PC-9 (cell line): ENCODE measurements around the gene PTPN2.

Experiments used
- EZH2 ChIP-seq: fragments of 200-600 bp; sonication (generic); IDR thresholded peaks from 2 replicates; pipeline ENCODE4 v1.8.0; 2017; ENCODE audit warnings: antibody characterized with exemption, low read depth
- TF ChIP-seq, protein P1 (sequence below): fragments of 200-600 bp; sonication (generic); conservative IDR thresholded peaks from 2 replicates; pipeline ENCODE4 v1.6.1; 2017; ENCODE audit warnings: mixed run types, antibody characterized with exemption, mild to moderate bottlenecking, moderate library complexity

DNA sequence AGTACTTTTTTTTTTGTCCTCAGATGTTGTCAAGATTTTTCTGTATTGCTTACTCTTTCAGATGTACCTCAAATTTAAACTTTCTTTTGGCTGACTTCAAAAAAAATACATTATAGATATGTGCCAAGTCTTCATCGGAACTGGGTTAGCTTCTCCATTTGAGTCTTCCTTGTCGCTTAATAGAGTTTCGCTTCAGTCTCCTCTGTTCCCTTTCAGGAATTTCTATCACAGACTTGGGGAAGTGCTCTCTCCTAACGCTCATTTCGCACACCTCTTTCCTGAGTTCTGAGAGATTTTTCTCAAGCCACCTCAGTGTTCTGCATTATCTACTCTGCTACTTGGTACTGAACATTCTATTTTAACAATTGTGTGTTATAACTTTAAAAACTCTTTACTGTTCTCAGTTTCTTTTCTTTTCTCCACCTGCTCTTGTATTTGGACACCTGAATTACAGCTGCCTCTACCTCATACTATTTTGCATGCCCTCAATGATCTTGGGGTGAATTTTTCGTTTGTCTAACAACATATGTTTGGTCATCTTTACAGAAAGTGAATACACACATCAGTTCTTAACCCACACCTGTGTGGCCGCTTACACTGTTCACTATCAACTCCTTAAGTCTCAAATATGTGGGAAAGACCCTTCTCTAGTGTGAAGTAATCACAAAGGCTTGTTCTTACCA is 16.5 kb downstream of the PTPN2 start:
- TF ChIP-seq, protein P1, sequence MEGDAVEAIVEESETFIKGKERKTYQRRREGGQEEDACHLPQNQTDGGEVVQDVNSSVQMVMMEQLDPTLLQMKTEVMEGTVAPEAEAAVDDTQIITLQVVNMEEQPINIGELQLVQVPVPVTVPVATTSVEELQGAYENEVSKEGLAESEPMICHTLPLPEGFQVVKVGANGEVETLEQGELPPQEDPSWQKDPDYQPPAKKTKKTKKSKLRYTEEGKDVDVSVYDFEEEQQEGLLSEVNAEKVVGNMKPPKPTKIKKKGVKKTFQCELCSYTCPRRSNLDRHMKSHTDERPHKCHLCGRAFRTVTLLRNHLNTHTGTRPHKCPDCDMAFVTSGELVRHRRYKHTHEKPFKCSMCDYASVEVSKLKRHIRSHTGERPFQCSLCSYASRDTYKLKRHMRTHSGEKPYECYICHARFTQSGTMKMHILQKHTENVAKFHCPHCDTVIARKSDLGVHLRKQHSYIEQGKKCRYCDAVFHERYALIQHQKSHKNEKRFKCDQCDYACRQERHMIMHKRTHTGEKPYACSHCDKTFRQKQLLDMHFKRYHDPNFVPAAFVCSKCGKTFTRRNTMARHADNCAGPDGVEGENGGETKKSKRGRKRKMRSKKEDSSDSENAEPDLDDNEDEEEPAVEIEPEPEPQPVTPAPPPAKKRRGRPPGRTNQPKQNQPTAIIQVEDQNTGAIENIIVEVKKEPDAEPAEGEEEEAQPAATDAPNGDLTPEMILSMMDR, result no peak
- TF ChIP-seq EZH2, result no peak
